ENCODE measurements around the gene AXIN2. TPM values are rescaled to one million over a fixed set of nuclear protein-coding genes. Genes with fewer than 3 reads are reported as not detected.

AXIN2 gene
- total and polyA plus RNA-seq, 3 donors from 2014 or later = 18.1 to 26.3 (median 20.2) TPM

- intact Hi-C loops (cut with DNase I; ENCODE audit: low total_unique reads) = no loop called here
- Histone ChIP-seq H3K4me1 (peaks cover 9% of the 10 kb centered on the region), H3K36me3 (ENCODE audit: low read depth, missing control alignments) (no peaks in the 10 kb centered on the region), H3K9me3 (no peaks in the 10 kb centered on the region), H3K27me3 (no peaks in the 10 kb centered on the region), H3K27ac (no peak overlapping the region), H3K4me3 (no peak overlapping the region)
- WGBS, 2 donors = 88 to 89% methylated on average over 2 of the region's 2 CpGs
- no peak for DNase-seq
- no peak for TF ChIP-seq CTCF (IDR thresholded peaks at IDR 0.05)
- no peak for TF ChIP-seq POLR2A (IDR thresholded peaks at IDR 0.05)
Observed at GRCh38 chr17:65601881-65602280, 40.4 kb upstream of the AXIN2 start.

- DNase-seq = no peak
- no peak overlapping the region for H3K27ac ChIP-seq
- WGBS, 2 donors = 88 to 89% methylated on average over 1 of the region's 1 CpG
- intact Hi-C loops (cut with DNase I; ENCODE audit: low total_unique reads) = no loop called here
- no peaks in the 10 kb centered on the region for H3K9me3 ChIP-seq
- H3K27me3 ChIP-seq = no peaks in the 10 kb centered on the region
- no peaks in the 10 kb centered on the region for H3K36me3 ChIP-seq (ENCODE audit: low read depth, missing control alignments)
- TF ChIP-seq POLR2A (IDR thresholded peaks at IDR 0.05) (no peak), CTCF (IDR thresholded peaks at IDR 0.05) (no peak)
- no peak overlapping the region for H3K4me3 ChIP-seq
- H3K4me1 ChIP-seq = peaks cover 9% of the 10 kb centered on the region
Observed at GRCh38 chr17:65601145-65601544, 39.7 kb upstream of the AXIN2 start.

- Histone ChIP-seq H3K9me3 (no peaks in the 10 kb centered on the region), H3K27me3 (no peaks in the 10 kb centered on the region), H3K36me3 (ENCODE audit: low read depth, missing control alignments) (no peaks in the 10 kb centered on the region), H3K27ac (peak overlapping the region in 1 of 2 donors; percentile 45), H3K4me3 (no peak overlapping the region), H3K4me1 (peaks cover 9% of the 10 kb centered on the region)
- intact Hi-C loops (cut with DNase I; ENCODE audit: low total_unique reads) = no loop called here
- TF ChIP-seq CTCF (IDR thresholded peaks at IDR 0.05) (no peak), POLR2A (IDR thresholded peaks at IDR 0.05) (no peak)
- DNase-seq = no peak
- WGBS, 2 donors = 16 to 53% methylated on average over 1 of the region's 1 CpG
Observed at GRCh38 chr17:65600518-65600917, 39.1 kb upstream of the AXIN2 start.

GRCh38 chr17:65599650-65600049 lies 38.2 kb upstream of the AXIN2 start:
- H3K9me3 ChIP-seq = no peaks in the 10 kb centered on the region
- intact Hi-C loops (cut with DNase I; ENCODE audit: low total_unique reads) = no loop called here
- H3K4me1 ChIP-seq = peaks cover 9% of the 10 kb centered on the region
- H3K4me3 ChIP-seq = no peak overlapping the region
- no peak for DNase-seq
- TF ChIP-seq POLR2A (IDR thresholded peaks at IDR 0.05) = no peak
- no peak for TF ChIP-seq CTCF (IDR thresholded peaks at IDR 0.05)
- no peaks in the 10 kb centered on the region for H3K36me3 ChIP-seq (ENCODE audit: low read depth, missing control alignments)
- 81 to 83% methylated on average over 5 of the region's 5 CpGs for WGBS, 2 donors
- peak overlapping the region in 1 of 2 donors; percentile 45 for H3K27ac ChIP-seq
- H3K27me3 ChIP-seq = no peaks in the 10 kb centered on the region

- intact Hi-C loops (cut with DNase I; ENCODE audit: low total_unique reads) = no loop called here
- Histone ChIP-seq H3K4me3 (no peak overlapping the region), H3K27ac (no peak overlapping the region), H3K36me3 (ENCODE audit: low read depth, missing control alignments) (no peaks in the 10 kb centered on the region), H3K9me3 (no peaks in the 10 kb centered on the region), H3K4me1 (peaks cover 9% of the 10 kb centered on the region), H3K27me3 (no peaks in the 10 kb centered on the region)
- no peak for DNase-seq
- 89 to 100% methylated on average over 1 of the region's 1 CpG for WGBS, 2 donors
- TF ChIP-seq POLR2A (IDR thresholded peaks at IDR 0.05) (no peak), CTCF (IDR thresholded peaks at IDR 0.05) (no peak)
Observed at GRCh38 chr17:65598746-65599145, 37.3 kb upstream of the AXIN2 start.

Data from testis (tissue), 3 donors.